ENCODE measurements around the gene ADGRV1. TPM values are rescaled to one million over a fixed set of nuclear protein-coding genes. Genes with fewer than 3 reads are reported as not detected.

ADGRV1 gene
- total RNA-seq, 1 experiment from 2014 or later = 64.8 TPM

GRCh38 chr5:90561766-90562165 lies 3.2 kb downstream of the ADGRV1 start:
- Histone ChIP-seq H3K27me3 (ENCODE audit: insufficient read depth, low read length) (no peaks in the 10 kb centered on the region), H2BK12ac (ENCODE audit: insufficient read length, low read depth, low read length) (no peak overlapping the region), H2AK5ac (ENCODE audit: insufficient read length, low read length) (no peak overlapping the region), H2BK120ac (ENCODE audit: low read depth, low read length, poor library complexity, severe bottlenecking) (no peak overlapping the region), H3K4ac (ENCODE audit: low read depth, low read length) (no peak overlapping the region), H4K20me1 (ENCODE audit: control insufficient read depth, insufficient read depth, insufficient read length) (no peaks in the 10 kb centered on the region), H3K9ac (ENCODE audit: extremely low read depth, insufficient read length, low read length) (no peak overlapping the region), H3K27ac (ENCODE audit: insufficient read length, low read depth, low read length) (no peak overlapping the region), H3K9me3 (ENCODE audit: control insufficient read depth, low read depth, low read length) (no peaks in the 10 kb centered on the region), H2BK15ac (ENCODE audit: low read depth, low read length) (no peak overlapping the region), H3K79me1 (ENCODE audit: insufficient read depth, low read depth, low read length, poor library complexity, severe bottlenecking) (no peaks in the 10 kb centered on the region), H3T11ph (ENCODE audit: low read length) (no peak overlapping the region), H2BK5ac (ENCODE audit: insufficient read length, low read length) (no peak overlapping the region), H3K23me2 (ENCODE audit: insufficient read length, low read depth, low read length, poor library complexity, severe bottlenecking) (peaks cover 4% of the 10 kb centered on the region), H2BK20ac (ENCODE audit: low read depth, low read length, poor library complexity, severe bottlenecking) (no peak overlapping the region), H4K91ac (ENCODE audit: insufficient read length, low read depth, low read length) (no peak overlapping the region), H3K56ac (ENCODE audit: insufficient read length, low read depth, low read length) (no peak overlapping the region), H2AFZ (ENCODE audit: low read length) (no peak overlapping the region), H3K23ac (ENCODE audit: insufficient read length, low read depth, low read length) (no peak overlapping the region), H3K79me2 (ENCODE audit: insufficient read depth, low read length) (peaks cover 22% of the 10 kb centered on the region; the same call in 1 of the 2 replicates), H3K4me1 (ENCODE audit: insufficient read depth, low read length) (peaks cover 11% of the 10 kb centered on the region; the same call in 1 of the 2 replicates), H3K18ac (ENCODE audit: insufficient read length, low read depth, low read length) (no peak overlapping the region), H3K4me2 (ENCODE audit: insufficient read depth, insufficient read length, low read length) (peak overlapping the region; percentile 15), H4K5ac (ENCODE audit: insufficient read length, low read depth, low read length) (no peak overlapping the region), H3K14ac (ENCODE audit: insufficient read depth, low read length) (no peak overlapping the region), H4K8ac (replicated peaks; ENCODE audit: insufficient read length, low read depth, low read length) (no peak overlapping the region)
- no CpG with 5 or more reads among the region's 1 CpG for WGBS (ENCODE audit: extremely low coverage, insufficient read length, low lambda C conversion rate)
- peaks cover 0 to 14% (median 13%) of the 10 kb centered on the region in 3 experiments; a peak in 6 of 7 replicates for H3K36me3 Mint-ChIP-seq (ENCODE audit: insufficient read depth in 1 of 3, low read depth in 3 of 3)
- no peaks in the 10 kb centered on the region for H3K27me3 Mint-ChIP-seq (ENCODE audit: low read depth)
- peak overlapping the region; percentile 19 to 97 (median 94); a peak in 4 of 7 replicates for H3K27ac Mint-ChIP-seq
- no peak for DNase-seq
- TF ChIP-seq, protein P1, sequence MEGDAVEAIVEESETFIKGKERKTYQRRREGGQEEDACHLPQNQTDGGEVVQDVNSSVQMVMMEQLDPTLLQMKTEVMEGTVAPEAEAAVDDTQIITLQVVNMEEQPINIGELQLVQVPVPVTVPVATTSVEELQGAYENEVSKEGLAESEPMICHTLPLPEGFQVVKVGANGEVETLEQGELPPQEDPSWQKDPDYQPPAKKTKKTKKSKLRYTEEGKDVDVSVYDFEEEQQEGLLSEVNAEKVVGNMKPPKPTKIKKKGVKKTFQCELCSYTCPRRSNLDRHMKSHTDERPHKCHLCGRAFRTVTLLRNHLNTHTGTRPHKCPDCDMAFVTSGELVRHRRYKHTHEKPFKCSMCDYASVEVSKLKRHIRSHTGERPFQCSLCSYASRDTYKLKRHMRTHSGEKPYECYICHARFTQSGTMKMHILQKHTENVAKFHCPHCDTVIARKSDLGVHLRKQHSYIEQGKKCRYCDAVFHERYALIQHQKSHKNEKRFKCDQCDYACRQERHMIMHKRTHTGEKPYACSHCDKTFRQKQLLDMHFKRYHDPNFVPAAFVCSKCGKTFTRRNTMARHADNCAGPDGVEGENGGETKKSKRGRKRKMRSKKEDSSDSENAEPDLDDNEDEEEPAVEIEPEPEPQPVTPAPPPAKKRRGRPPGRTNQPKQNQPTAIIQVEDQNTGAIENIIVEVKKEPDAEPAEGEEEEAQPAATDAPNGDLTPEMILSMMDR (conservative IDR thresholded peaks at IDR 0.05) = no peak
- peaks cover 11 to 19% of the 10 kb centered on the region in 2 experiments for H3K9me3 Mint-ChIP-seq
- H3K4me3 Mint-ChIP-seq = peak overlapping the region in 1 of 2 experiments; percentile 93; a peak in 3 of 5 replicates
- peaks cover 67 to 69% of the 10 kb centered on the region in 2 experiments for H3K4me1 Mint-ChIP-seq

Measured in H9 (cell line).